NCI-H1092 treated with DMSO at 0.1 percent for 48 hours (cell line): ENCODE measurements around the gene TAL1.

Source experiments
- DNase-seq: peaks from one replicate; lab custom pipeline; 2025; lab: John Stamatoyannopoulos, UW

The TAL1 gene

GRCh38 chr1:47229886-47230691, 1.9 kb downstream of the TAL1 start:
- no peak for DNase-seq

- DNase-seq: no peak
These were observed 2.8 kb downstream of the TAL1 start for GRCh38 chr1:47229031-47229885.

GRCh38 chr1:47228644-47229030, 3.4 kb downstream of the TAL1 start:
- DNase-seq: no peak

GRCh38 chr1:47227341-47228232, 4.4 kb downstream of the TAL1 start:
- DNase-seq: no peak

GRCh38 chr1:47226839-47227215, 5.2 kb downstream of the TAL1 start:
- no peak for DNase-seq

- no peak for DNase-seq
These were observed 5.7 kb downstream of the TAL1 start for GRCh38 chr1:47226121-47226838.

- no peak for DNase-seq
These were observed 6.5 kb downstream of the TAL1 start for GRCh38 chr1:47225430-47226100.

- DNase-seq: no peak
These were observed 7.2 kb downstream of the TAL1 start for GRCh38 chr1:47224676-47225399.

- no peak for DNase-seq
These were observed 7.9 kb downstream of the TAL1 start for GRCh38 chr1:47223921-47224675.

GRCh38 chr1:47223174-47223920, 8.7 kb downstream of the TAL1 start:
- no peak for DNase-seq

- no peak for DNase-seq
These were observed 9.5 kb downstream of the TAL1 start for GRCh38 chr1:47222476-47222875.

GRCh38 chr1:47219590-47220220, 12.3 kb downstream of the TAL1 start:
- DNase-seq: no peak

- no peak for DNase-seq
These were observed 13.0 kb downstream of the TAL1 start for GRCh38 chr1:47219001-47219400.

GRCh38 chr1:47216278-47217059, 15.6 kb downstream of the TAL1 start:
- no peak for DNase-seq

GRCh38 chr1:47215713-47216112, 16.3 kb downstream of the TAL1 start:
- DNase-seq: no peak

- no peak for DNase-seq
These were observed 17.5 kb downstream of the TAL1 start for GRCh38 chr1:47214549-47214948.

- DNase-seq: no peak
These were observed 18.6 kb downstream of the TAL1 start for GRCh38 chr1:47213230-47213963.
